ENCODE data around the gene ALG13.

DNA sequence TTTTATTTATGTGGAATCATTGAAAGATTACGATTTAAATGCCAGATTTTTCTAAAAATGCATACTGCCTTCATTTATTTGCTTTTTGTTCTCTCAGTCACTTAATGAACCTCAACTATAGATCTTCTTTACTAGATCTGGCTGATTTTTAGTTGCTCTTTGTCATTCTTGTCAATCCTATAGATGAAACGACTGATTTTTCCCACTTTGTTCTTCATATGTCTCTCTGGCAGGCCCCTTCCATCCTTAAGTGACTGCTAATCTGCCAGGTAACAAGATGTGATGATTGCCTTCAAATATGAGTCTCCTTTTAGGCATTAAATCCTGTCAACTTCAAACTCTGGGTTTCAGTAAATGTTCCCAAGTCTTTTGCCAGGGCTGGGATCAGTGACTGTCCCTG lies 61.0 kb downstream of the ALG13 start:
- TF ChIP-seq GATA2 (IDR thresholded peaks at IDR 0.05; ENCODE audit: low read depth, low read length) = no peak
- TF ChIP-seq GATA3 (IDR thresholded peaks at IDR 0.05; ENCODE audit: low read depth, low read length) = no peak

Data from SH-SY5Y (cell line).